ENCODE results near the gene DNAJC17.

DNAJC17 gene

GRCh38 chr15:40843885-40844695 lies 36.8 kb upstream of the DNAJC17 start, which contains the start of gene SPINT1:
TSS of gene SPINT1 (plus strand) at chr15:40844048. CDS start at chr15:40844555, 507 bp downstream.
- in situ Hi-C loops (cut with MboI; ENCODE audit: low sequenced_read_pairs) = no loop called here
- peak; percentile 30 to 63 for DNase-seq (ENCODE audit: low spot score in 2 of 2)
- Histone ChIP-seq H3K27me3 (ENCODE audit: low read depth) (no peaks in the 10 kb centered on the region), H3K9me3 (no peaks in the 10 kb centered on the region), H3K36me3 (replicated peaks) (no peaks in the 10 kb centered on the region; the same call in 1 of the 2 replicates), H3K4me1 (peaks cover 11% of the 10 kb centered on the region), H3K4me3 (peak within 1 kb of the TSS; percentile 61)

GRCh38 chr15:40843261-40843884 lies 36.1 kb upstream of the DNAJC17 start:
- no peaks in the 10 kb centered on the region for H3K9me3 ChIP-seq
- H3K36me3 ChIP-seq (replicated peaks) = no peaks in the 10 kb centered on the region; the same call in 1 of the 2 replicates
- peak overlapping the region; percentile 61 for H3K4me3 ChIP-seq
- no peaks in the 10 kb centered on the region for H3K27me3 ChIP-seq (ENCODE audit: low read depth)
- in situ Hi-C loops (cut with MboI; ENCODE audit: low sequenced_read_pairs) = no loop called here
- DNase-seq (ENCODE audit: low spot score in 2 of 2) = no peak
- peaks cover 11% of the 10 kb centered on the region for H3K4me1 ChIP-seq

- Histone ChIP-seq H3K36me3 (replicated peaks) (no peaks in the 10 kb centered on the region; the same call in 1 of the 2 replicates), H3K27me3 (ENCODE audit: low read depth) (no peaks in the 10 kb centered on the region), H3K4me1 (peaks cover 5% of the 10 kb centered on the region), H3K9me3 (no peaks in the 10 kb centered on the region), H3K4me3 (no peak overlapping the region)
- in situ Hi-C loops (cut with MboI; ENCODE audit: low sequenced_read_pairs) = no loop called here
- DNase-seq (ENCODE audit: low spot score in 2 of 2) = no peak
These were observed 34.5 kb upstream of the DNAJC17 start for GRCh38 chr15:40841741-40842140.

GRCh38 chr15:40838756-40839155 lies 31.5 kb upstream of the DNAJC17 start:
- Histone ChIP-seq H3K4me1 (peaks cover 8% of the 10 kb centered on the region), H3K36me3 (replicated peaks) (no peaks in the 10 kb centered on the region), H3K4me3 (no peak overlapping the region), H3K9me3 (no peaks in the 10 kb centered on the region), H3K27me3 (ENCODE audit: low read depth) (no peaks in the 10 kb centered on the region)
- no peak for DNase-seq (ENCODE audit: low spot score in 2 of 2)
- in situ Hi-C loops (cut with MboI; ENCODE audit: low sequenced_read_pairs) = no loop called here

- no peak for DNase-seq (ENCODE audit: low spot score in 2 of 2)
- Histone ChIP-seq H3K4me1 (0 out of 2 replicates have a peak, but pooled peaks cover 4% of the 10 kb centered on the region), H3K9me3 (no peaks in the 10 kb centered on the region), H3K4me3 (no peak overlapping the region), H3K36me3 (replicated peaks) (no peaks in the 10 kb centered on the region), H3K27me3 (ENCODE audit: low read depth) (no peaks in the 10 kb centered on the region)
- in situ Hi-C loops (cut with MboI; ENCODE audit: low sequenced_read_pairs) = no loop called here
These were observed 28.7 kb upstream of the DNAJC17 start for GRCh38 chr15:40836020-40836419.

- Histone ChIP-seq H3K36me3 (replicated peaks) (no peaks in the 10 kb centered on the region), H3K4me3 (no peak overlapping the region), H3K4me1 (0 out of 2 replicates have a peak, but pooled peaks cover 4% of the 10 kb centered on the region), H3K27me3 (ENCODE audit: low read depth) (no peaks in the 10 kb centered on the region), H3K9me3 (no peaks in the 10 kb centered on the region)
- no peak for DNase-seq (ENCODE audit: low spot score in 2 of 2)
- in situ Hi-C loops (cut with MboI; ENCODE audit: low sequenced_read_pairs) = no loop called here
These were observed 25.6 kb upstream of the DNAJC17 start for GRCh38 chr15:40832903-40833302.

GRCh38 chr15:40831861-40832260 lies 24.6 kb upstream of the DNAJC17 start:
- Histone ChIP-seq H3K4me1 (0 out of 2 replicates have a peak, but pooled peaks cover 4% of the 10 kb centered on the region), H3K4me3 (no peak overlapping the region), H3K27me3 (ENCODE audit: low read depth) (no peaks in the 10 kb centered on the region), H3K36me3 (replicated peaks) (no peaks in the 10 kb centered on the region), H3K9me3 (no peaks in the 10 kb centered on the region)
- no peak for DNase-seq (ENCODE audit: low spot score in 2 of 2)
- in situ Hi-C loops (cut with MboI; ENCODE audit: low sequenced_read_pairs) = no loop called here

GRCh38 chr15:40830884-40831283 lies 23.6 kb upstream of the DNAJC17 start:
- Histone ChIP-seq H3K4me1 (0 out of 2 replicates have a peak, but pooled peaks cover 4% of the 10 kb centered on the region), H3K36me3 (replicated peaks) (no peaks in the 10 kb centered on the region), H3K27me3 (ENCODE audit: low read depth) (no peaks in the 10 kb centered on the region), H3K9me3 (no peaks in the 10 kb centered on the region), H3K4me3 (no peak overlapping the region)
- in situ Hi-C loops (cut with MboI; ENCODE audit: low sequenced_read_pairs) = no loop called here
- no peak for DNase-seq (ENCODE audit: low spot score in 2 of 2)

GRCh38 chr15:40829115-40829514 lies 21.8 kb upstream of the DNAJC17 start:
- H3K4me3 ChIP-seq = no peak overlapping the region
- no peaks in the 10 kb centered on the region for H3K9me3 ChIP-seq
- no peaks in the 10 kb centered on the region for H3K36me3 ChIP-seq (replicated peaks)
- DNase-seq (ENCODE audit: low spot score in 2 of 2) = no peak
- in situ Hi-C loops (cut with MboI; ENCODE audit: low sequenced_read_pairs) = no loop called here
- no peaks in the 10 kb centered on the region for H3K4me1 ChIP-seq
- no peaks in the 10 kb centered on the region for H3K27me3 ChIP-seq (ENCODE audit: low read depth)

GRCh38 chr15:40828447-40829036 lies 21.3 kb upstream of the DNAJC17 start, which contains the start of gene PPP1R14D:
TSS of gene PPP1R14D (minus strand) at chr15:40828708. CDS start at chr15:40828641, 67 bp downstream.
- in situ Hi-C loops (cut with MboI; ENCODE audit: low sequenced_read_pairs) = no loop called here
- Histone ChIP-seq H3K4me3 (no peak within 1 kb of the TSS), H3K27me3 (ENCODE audit: low read depth) (no peaks in the 10 kb centered on the region), H3K4me1 (no peaks in the 10 kb centered on the region), H3K36me3 (replicated peaks) (no peaks in the 10 kb centered on the region), H3K9me3 (no peaks in the 10 kb centered on the region)
- DNase-seq (ENCODE audit: low spot score in 2 of 2) = no peak

- Histone ChIP-seq H3K36me3 (replicated peaks) (no peaks in the 10 kb centered on the region), H3K4me1 (no peaks in the 10 kb centered on the region), H3K9me3 (no peaks in the 10 kb centered on the region), H3K27me3 (ENCODE audit: low read depth) (no peaks in the 10 kb centered on the region), H3K4me3 (no peak overlapping the region)
- in situ Hi-C loops (cut with MboI; ENCODE audit: low sequenced_read_pairs) = no loop called here
- no peak for DNase-seq (ENCODE audit: low spot score in 2 of 2)
These were observed 19.3 kb upstream of the DNAJC17 start for GRCh38 chr15:40826423-40827075.

GRCh38 chr15:40825661-40826422 lies 18.6 kb upstream of the DNAJC17 start:
- DNase-seq (ENCODE audit: low spot score in 2 of 2) = peak in 1 of 2 experiments; percentile 8
- no peak overlapping the region for H3K4me3 ChIP-seq
- no peaks in the 10 kb centered on the region for H3K4me1 ChIP-seq
- no peaks in the 10 kb centered on the region for H3K36me3 ChIP-seq (replicated peaks)
- H3K9me3 ChIP-seq = no peaks in the 10 kb centered on the region
- in situ Hi-C loops (cut with MboI; ENCODE audit: low sequenced_read_pairs) = no loop called here
- no peaks in the 10 kb centered on the region for H3K27me3 ChIP-seq (ENCODE audit: low read depth)

Measured in HAP-1 (cell line).